ENCODE measurements around the gene CNNM4.

GRCh38 chr2:96843538-96844268 lies 83.0 kb downstream of the CNNM4 start, which contains the start of gene ANKRD23:
- TF ChIP-seq CTCF (IDR thresholded peaks at IDR 0.05) = no peak
- no peak for TF ChIP-seq POLR2AphosphoS5 (IDR thresholded peaks at IDR 0.05; ENCODE audit: insufficient read depth in 1 of 2, low read depth in 1 of 2)
- TF ChIP-seq POLR2A (IDR thresholded peaks at IDR 0.05) = no peak
